Lung (tissue), 12 donors: Measurements from ENCODE around the gene BATF. TPM values are rescaled to one million over a fixed set of nuclear protein-coding genes. Genes with fewer than 3 reads are reported as not detected.

Source experiments
- ATAC-seq: fragments of 200-7000 bp; cut with Tn5 transposase; one replicate; pipeline ENCODE4 v1.9.1; 2020; ENCODE audit warnings: moderate number of reproducible peaks; ENCODE audit not compliant: insufficient read depth, low FRiP score
- DNase-seq, 3 donors: peaks; one replicate each; pipeline ENCODE4 v3.0.0-alpha.2; 2013 to 2017
- H3K27ac ChIP-seq, 2 donors: one replicate each; pipeline ENCODE4 v1.5.1; 2013; ENCODE audit warnings: mild to moderate bottlenecking in 2 of 2, moderate library complexity in 2 of 2, control low read depth in 1 of 2, inconsistent platforms in 1 of 2, low read depth in 1 of 2, low read length in 1 of 2
- H3K27me3 ChIP-seq, 3 donors: one replicate each; pipeline ENCODE4 v1.5.1; 2013; ENCODE audit warnings: low read length in 2 of 3; ENCODE audit not compliant: control insufficient read depth in 3 of 3, insufficient read depth in 3 of 3
- H3K36me3 ChIP-seq, 4 donors: one replicate each; pipeline ENCODE4 v1.5.1; 2013; ENCODE audit warnings: low read length in 4 of 4, mild to moderate bottlenecking in 1 of 4, moderate library complexity in 1 of 4; ENCODE audit not compliant: control insufficient read depth in 4 of 4, insufficient read depth in 4 of 4
- H3K4me1 ChIP-seq, 5 donors: one replicate each; pipeline ENCODE4 v1.5.1; 2013; ENCODE audit warnings: low read length in 5 of 5, mild to moderate bottlenecking in 2 of 5, moderate library complexity in 1 of 5; ENCODE audit not compliant: control insufficient read depth in 5 of 5, insufficient read depth in 5 of 5
- H3K4me3 ChIP-seq: one replicate; pipeline ENCODE4 v1.5.1; 2013; ENCODE audit warnings: mild to moderate bottlenecking, control low read depth, moderate library complexity
- H3K9ac ChIP-seq, 2 donors: one replicate each; pipeline ENCODE4 v1.5.1; 2013; ENCODE audit warnings: low read length in 2 of 2, control low read depth in 1 of 2; ENCODE audit not compliant: insufficient read depth in 1 of 2
- H3K9me3 ChIP-seq, 4 donors: one replicate each; pipeline ENCODE4 v1.5.1; 2013; ENCODE audit warnings: low read length in 3 of 4, mild to moderate bottlenecking in 1 of 4, moderate library complexity in 1 of 4; ENCODE audit not compliant: control insufficient read depth in 4 of 4, insufficient read depth in 3 of 4
- CTCF ChIP-seq: IDR thresholded peaks from 2 replicates; pipeline ENCODE4 v1.5.1; 2012; ENCODE audit warnings: mild to moderate bottlenecking; ENCODE audit errors: control extremely low read depth, extremely low read depth
- WGBS, 2 donors: extraction: QIAGEN DNeasy Blood & Tissue Kit; methylation state at CpG; one replicate each; pipeline ENCODE4 v1.1.7; 2013; 5-methylcytosine and 5-hydroxymethylcytosine counted together
- polyA plus RNA-seq, 2 donors: library from polyadenylated mRNA; stranded (reverse); fragments of 200-250 nt; gene quantifications; one replicate each; pipeline ENCODE4 v1.2.1, GENCODE V29; 2013
- total RNA-seq, 2 donors: library from RNA; depleted of rRNA in 1 of 2; stranded (reverse); fragments of >200 nt in 1 of 2; gene quantifications; one replicate each; pipeline ENCODE4 v1.2.1, GENCODE V29; 2014 to 2021
- donor health status: control.
- donor health status: control.
- donor health status: Bipolar disorder and iron deficiency.
- donor health status: healthy.
- donor health status: DM: yes; HTN: yes; CAD: no.

Gene BATF
- total and polyA plus RNA-seq, 4 donors = 7.4 to 74.3 (median 11.7) TPM

- H3K4me3 ChIP-seq = no peak overlapping the region
- H3K9me3 ChIP-seq = no peaks in the 10 kb centered on the region
- DNase-seq = peak in 1 of 3 donors; percentile 14
- no peaks in the 10 kb centered on the region for H3K36me3 ChIP-seq
- no peak overlapping the region for H3K9ac ChIP-seq
- ATAC-seq = no peak
- no peak for TF ChIP-seq CTCF
- WGBS, 2 donors = 53 to 59% methylated on average over 4 of the region's 4 CpGs
- H3K27ac ChIP-seq = no peak overlapping the region
- peaks cover 0 to 9% (median 0%) of the 10 kb centered on the region in 5 donors for H3K4me1 ChIP-seq
- no peaks in the 10 kb centered on the region for H3K27me3 ChIP-seq
These were observed 37.4 kb upstream of the BATF start for GRCh38 chr14:75484711-75485429.

GRCh38 chr14:75486318-75486717 lies 36.0 kb upstream of the BATF start:
- Histone ChIP-seq H3K36me3 (no peaks in the 10 kb centered on the region), H3K27me3 (no peaks in the 10 kb centered on the region), H3K9me3 (no peaks in the 10 kb centered on the region), H3K4me1 (no peaks in the 10 kb centered on the region), H3K9ac (no peak overlapping the region), H3K27ac (no peak overlapping the region), H3K4me3 (no peak overlapping the region)
- DNase-seq (no peak), ATAC-seq (no peak)
- TF ChIP-seq CTCF = no peak
- 75 to 80% methylated on average over 1 of the region's 1 CpG for WGBS, 2 donors

- Histone ChIP-seq H3K9ac (no peak overlapping the region), H3K4me3 (no peak overlapping the region), H3K36me3 (no peaks in the 10 kb centered on the region), H3K4me1 (no peaks in the 10 kb centered on the region), H3K27me3 (no peaks in the 10 kb centered on the region), H3K9me3 (no peaks in the 10 kb centered on the region), H3K27ac (no peak overlapping the region)
- no peak for ATAC-seq
- no peak for DNase-seq
- WGBS, 2 donors = 72 to 75% methylated on average over 7 of the region's 7 CpGs
- TF ChIP-seq CTCF = no peak
These were observed 35.1 kb upstream of the BATF start for GRCh38 chr14:75487155-75487671.

- Histone ChIP-seq H3K27me3 (no peaks in the 10 kb centered on the region), H3K9ac (no peak overlapping the region), H3K36me3 (no peaks in the 10 kb centered on the region), H3K27ac (no peak overlapping the region), H3K4me1 (no peaks in the 10 kb centered on the region), H3K9me3 (no peaks in the 10 kb centered on the region), H3K4me3 (no peak overlapping the region)
- DNase-seq = no peak
- WGBS, 2 donors = 93 to 95% methylated on average over 6 of the region's 6 CpGs
- no peak for TF ChIP-seq CTCF
- no peak for ATAC-seq
These were observed 32.8 kb upstream of the BATF start for GRCh38 chr14:75489480-75489837.
